Activated CD4-positive, CD25-positive, alpha-beta regulatory T cell treated with anti-CD3 and anti-CD28 coated beads, Interleukin-2, amount 50 U/mL, for 16 hours (primary cell): ENCODE results near the gene CELF2.

ENCODE experiments used
- DNase-seq: peaks from one replicate; pipeline ENCODE4 v3.0.0-alpha.2; 2020; ENCODE audit warnings: low read depth, low spot score

CELF2 gene

GRCh38 chr10:11058965-11059364 is 41.3 kb downstream of the CELF2 start:
- DNase-seq = no peak

GRCh38 chr10:11063856-11064255 is 46.2 kb downstream of the CELF2 start:
- DNase-seq = no peak

- DNase-seq = no peak
These were observed 47.2 kb downstream of the CELF2 start for GRCh38 chr10:11064832-11065231.

- DNase-seq = no peak
These were observed 47.9 kb downstream of the CELF2 start for GRCh38 chr10:11065567-11065966.

- DNase-seq = no peak
These were observed 48.8 kb downstream of the CELF2 start for GRCh38 chr10:11066520-11066919.

GRCh38 chr10:11068861-11069633 is 51.4 kb downstream of the CELF2 start:
- DNase-seq = no peak

- DNase-seq = no peak
These were observed 55.7 kb downstream of the CELF2 start for GRCh38 chr10:11073410-11073809.

GRCh38 chr10:11074536-11075267 is 57.0 kb downstream of the CELF2 start:
- no peak for DNase-seq

GRCh38 chr10:11076221-11076620 is 58.5 kb downstream of the CELF2 start:
- DNase-seq = no peak

- no peak for DNase-seq
These were observed 62.9 kb downstream of the CELF2 start for GRCh38 chr10:11080564-11080984.

- DNase-seq = no peak
These were observed 63.7 kb downstream of the CELF2 start for GRCh38 chr10:11081408-11081807.

GRCh38 chr10:11082526-11082925 is 64.9 kb downstream of the CELF2 start:
- DNase-seq = no peak

- DNase-seq = no peak
These were observed 65.4 kb downstream of the CELF2 start for GRCh38 chr10:11083051-11083450.

GRCh38 chr10:11085545-11085944 is 67.9 kb downstream of the CELF2 start:
- DNase-seq = no peak

GRCh38 chr10:11086177-11086840 is 68.6 kb downstream of the CELF2 start:
- DNase-seq = no peak

- no peak for DNase-seq
These were observed 69.7 kb downstream of the CELF2 start for GRCh38 chr10:11087372-11087771.

- no peak for DNase-seq
These were observed 71.0 kb downstream of the CELF2 start for GRCh38 chr10:11088709-11089108.

- DNase-seq = no peak
These were observed 71.6 kb downstream of the CELF2 start for GRCh38 chr10:11089272-11089671.

GRCh38 chr10:11091517-11092102 is 73.9 kb downstream of the CELF2 start:
- DNase-seq = no peak

- DNase-seq = no peak
These were observed 76.4 kb downstream of the CELF2 start for GRCh38 chr10:11093771-11094736.

- DNase-seq = no peak
These were observed 77.7 kb downstream of the CELF2 start for GRCh38 chr10:11095374-11095801.
